Midbrain (tissue), 1 donor: ENCODE data around the gene C1QTNF1.

ENCODE experiments used
- DNase-seq: peaks from one replicate; lab custom pipeline; 2025; lab: John Stamatoyannopoulos, UW

Gene C1QTNF1

GRCh38 chr17:79039886-79040285, 15.9 kb downstream of the C1QTNF1 start:
- DNase-seq: no peak

- no peak for DNase-seq
Measured at GRCh38 chr17:79041041-79041570, 17.1 kb downstream of the C1QTNF1 start.

- no peak for DNase-seq
Measured at GRCh38 chr17:79041723-79042420, 17.9 kb downstream of the C1QTNF1 start.

GRCh38 chr17:79042421-79043190, 18.6 kb downstream of the C1QTNF1 start:
- no peak for DNase-seq

- no peak for DNase-seq
Measured at GRCh38 chr17:79043191-79043930, 19.4 kb downstream of the C1QTNF1 start.

GRCh38 chr17:79043931-79044320, 20.0 kb downstream of the C1QTNF1 start:
- DNase-seq: no peak

GRCh38 chr17:79044462-79044861, 20.5 kb downstream of the C1QTNF1 start:
- DNase-seq: no peak

- DNase-seq: no peak
Measured at GRCh38 chr17:79045001-79045729, 21.2 kb downstream of the C1QTNF1 start.

- DNase-seq: peak; percentile 79
Measured at GRCh38 chr17:79045842-79046196, 21.9 kb downstream of the C1QTNF1 start.

- no peak for DNase-seq
Measured at GRCh38 chr17:79046197-79046915, 22.4 kb downstream of the C1QTNF1 start.

- no peak for DNase-seq
Measured at GRCh38 chr17:79046916-79047280, 22.9 kb downstream of the C1QTNF1 start.

GRCh38 chr17:79047291-79047920, 23.4 kb downstream of the C1QTNF1 start:
- no peak for DNase-seq

GRCh38 chr17:79047923-79048825, 24.2 kb downstream of the C1QTNF1 start:
- no peak for DNase-seq

- DNase-seq: no peak
Measured at GRCh38 chr17:79048826-79049755, 25.1 kb downstream of the C1QTNF1 start.

- no peak for DNase-seq
Measured at GRCh38 chr17:79049821-79050220, 25.9 kb downstream of the C1QTNF1 start.

GRCh38 chr17:79050551-79050950, 26.6 kb downstream of the C1QTNF1 start:
- no peak for DNase-seq

- no peak for DNase-seq
Measured at GRCh38 chr17:79051306-79051705, 27.3 kb downstream of the C1QTNF1 start.

- no peak for DNase-seq
Measured at GRCh38 chr17:79052131-79052530, 28.2 kb downstream of the C1QTNF1 start.
